Left cardiac atrium (tissue), 4 donors: ENCODE data around the gene P4HA2. TPM values are rescaled to one million over a fixed set of nuclear protein-coding genes. Genes with fewer than 3 reads are reported as not detected.
A peak's percentile ranks its signal among the peaks of the same experiment; 100 is the strongest.

Experiments
- ATAC-seq, 2 donors: fragments of 200-7000 bp; cut with Tn5 transposase; one replicate each; pipeline ENCODE4 v1.9.1; 2020; ENCODE audit warnings: mild to moderate bottlenecking in 2 of 2, moderate library complexity in 2 of 2
- DNase-seq: peaks from one replicate; pipeline ENCODE4 v3.0.0-alpha.2; 2020
- intact Hi-C, 2 donors: fragments of 100-400 bp; cut with DNase I; formaldehyde crosslinking; loops; one replicate each; pipeline versions ENCODE4 v1.14.1 to v1.15.1; 2022 to 2023
- long read RNA-seq: library from polyadenylated mRNA; unstranded; transcript quantifications from one replicate; pipeline ENCODE4 v2.0.0, GENCODE V29; 2021
- total RNA-seq, 2 donors: library from RNA; stranded (reverse); fragmentation: NEBNext Ultra II Directional; extraction: Animal tissue kit (Norgen Biotek cat#: 25700); gene quantifications; one replicate each; pipeline ENCODE4 v1.2.1, GENCODE V29; 2021
- donor health status: DM: no; HTN: yes; CAD: no.
- donor health status: DM: no; HTN: yes; CAD: no; lungs with severe emphysema.
- donor health status: DM: yes; HTN: yes; CAD: no.
- donor health status: Dilated cardiomyopathy.

Gene P4HA2
- 10 to 100 TPM; 60.2 to 78.4 TPM for total RNA-seq
- long read RNA-seq, transcript P4HA2-202 (15 exons, 2,313 nt) = major isoform, 130 of 268 reads
- long read RNA-seq, transcript P4HA2-201 (16 exons, 2,230 nt) = minor isoform, 10 of 268 reads
- long read RNA-seq, partial matches to known transcripts = 19 of 268 reads
- long read RNA-seq, other reads (novel, unspliced or antisense) = 103 of 268 reads

GRCh38 chr5:132227485-132228240 lies at the start of gene P4HA2:
P4HA2 (minus strand) TSS chr5:132227853; CDS start chr5:132218626, 9,227 bp downstream.
- intact Hi-C loops = loop anchor here in 1 of 2 donors (5.0 kb wide), 2 partner anchors 35 kb away; no protein-coding TSS in a partner anchor
- DNase-seq (peak; percentile 86), ATAC-seq (peak; percentile 85 to 86)

GRCh38 chr5:132277256-132277655 lies 49.6 kb upstream of the P4HA2 start:
- ATAC-seq = no peak
- no peak for DNase-seq
- intact Hi-C loops = no loop called here

DNA sequence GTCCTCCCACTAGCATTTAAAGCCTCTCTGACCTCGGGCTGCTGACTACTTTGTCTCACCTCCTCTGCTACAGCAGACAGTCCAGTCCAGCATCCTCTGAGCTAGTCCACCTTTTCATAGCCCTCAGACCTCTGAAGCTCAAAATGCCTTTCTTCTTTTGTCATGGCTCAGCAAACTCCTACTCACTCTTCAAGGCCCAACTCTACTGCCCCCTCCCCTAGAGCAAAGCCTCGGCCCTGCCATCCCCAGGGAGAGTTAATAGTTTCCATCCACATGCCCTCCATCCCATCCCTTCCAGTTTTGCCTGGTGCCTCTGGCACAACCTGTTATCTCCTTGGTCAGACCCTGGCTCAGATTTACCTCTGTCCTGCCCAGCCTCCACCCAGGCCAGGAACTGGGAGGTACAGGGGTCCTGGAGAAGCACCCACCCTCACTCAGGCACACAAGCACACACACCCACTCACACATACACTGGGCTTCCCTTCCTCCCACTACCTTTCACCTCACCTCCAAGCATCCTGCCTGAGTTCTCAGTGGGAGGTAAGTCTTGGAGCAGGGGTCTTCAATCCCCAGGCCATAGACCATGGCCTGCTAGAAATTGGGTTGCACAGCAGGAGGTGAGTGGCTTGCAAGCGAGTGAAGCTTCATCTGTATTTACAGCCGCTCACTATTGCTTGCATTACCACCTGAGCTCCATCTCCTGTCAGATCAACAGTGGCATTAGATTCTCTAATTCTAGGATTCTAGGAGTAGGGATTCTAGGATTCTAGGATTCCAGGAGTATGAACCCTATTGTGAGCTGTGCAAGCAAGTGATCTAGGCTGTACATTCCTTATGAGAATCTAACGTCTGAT lies 47.9 kb upstream of the P4HA2 start:
- intact Hi-C loops = no loop called here
- DNase-seq (no peak), ATAC-seq (no peak)

DNA sequence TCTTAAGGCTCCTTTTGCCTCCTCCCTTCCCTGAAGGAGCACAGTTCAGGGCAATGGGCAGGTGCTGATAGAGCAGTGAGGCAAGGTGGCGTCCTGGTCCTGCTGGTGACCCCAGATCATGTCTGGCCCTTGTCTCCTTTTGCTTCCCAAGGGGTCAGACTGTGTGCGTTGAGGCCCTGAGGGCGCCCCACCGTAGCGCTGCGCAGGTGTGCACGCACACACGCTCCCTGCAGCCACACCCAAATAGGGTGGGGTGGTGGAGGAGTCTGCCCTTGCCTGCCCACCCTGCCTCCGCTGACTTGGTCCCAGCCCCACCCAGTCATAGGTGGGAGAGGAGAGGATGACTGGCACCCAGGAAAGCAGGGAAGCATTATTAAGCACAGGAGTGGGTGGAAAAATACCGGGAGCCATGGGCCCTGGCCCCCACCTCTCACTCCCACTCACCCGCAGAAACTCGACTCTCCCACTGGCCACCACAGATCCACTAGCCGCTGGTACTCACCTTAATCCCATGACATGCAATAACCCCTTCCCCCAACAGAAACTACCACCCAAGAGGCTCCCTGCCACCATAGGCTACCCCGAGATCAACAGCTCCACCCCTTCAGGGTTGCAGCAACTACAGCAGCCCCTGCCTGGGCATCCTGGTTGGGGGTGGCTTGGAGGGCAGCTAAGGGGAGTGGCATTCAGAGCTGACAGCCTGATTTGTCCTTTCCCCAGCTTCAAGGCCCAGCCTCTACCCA lies 46.6 kb upstream of the P4HA2 start:
- intact Hi-C loops = no loop called here
- DNase-seq (no peak), ATAC-seq (peak in 1 of 2 donors; percentile 7)

- ATAC-seq (no peak), DNase-seq (no peak)
- intact Hi-C loops = no loop called here
Measured at GRCh38 chr5:132273631-132274030, 46.0 kb upstream of the P4HA2 start.

DNA sequence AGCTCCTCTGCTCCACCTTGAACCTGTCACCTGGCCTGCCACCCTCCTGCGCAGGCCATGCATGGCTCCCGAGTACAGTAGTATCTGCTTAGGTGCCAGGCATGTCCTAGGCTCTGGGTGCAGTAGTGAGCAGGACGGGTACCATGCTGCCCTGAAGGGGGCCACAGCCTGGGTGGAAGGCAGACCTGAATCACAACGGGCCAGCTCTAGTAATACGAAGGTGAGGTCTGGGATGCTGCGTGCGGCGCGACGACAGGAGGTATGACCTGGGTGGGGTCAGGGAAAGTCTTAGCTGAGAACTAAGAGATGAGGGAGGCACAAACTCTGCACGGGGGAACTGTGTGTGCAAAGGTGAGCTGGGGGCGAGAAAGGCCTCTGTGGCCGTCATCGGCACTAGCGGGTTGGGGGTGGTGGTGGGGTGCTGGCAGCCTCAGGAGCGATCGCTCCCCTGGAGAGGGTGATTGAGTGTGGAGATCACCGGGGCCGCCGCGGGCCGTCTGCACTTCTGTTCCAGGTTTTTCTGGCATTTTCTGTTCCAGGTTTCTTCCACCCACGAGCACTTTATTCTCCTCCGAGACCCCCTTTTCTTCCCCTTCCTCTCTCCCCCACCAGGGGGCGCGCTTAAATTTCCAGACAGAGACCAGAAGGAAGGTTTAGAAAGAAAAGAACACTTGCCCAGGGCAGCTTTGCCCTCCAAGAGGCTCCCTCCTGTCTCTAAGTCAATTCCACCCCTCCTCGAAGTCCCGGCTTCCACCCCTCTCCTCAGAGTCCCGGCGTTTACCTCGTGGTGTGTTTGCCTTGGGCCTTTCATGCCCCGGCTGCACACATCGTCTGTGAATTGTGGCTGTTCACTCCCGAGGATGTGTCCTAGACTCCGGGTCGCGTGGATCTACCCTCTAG lies 44.9 kb upstream of the P4HA2 start:
- intact Hi-C loops = no loop called here
- peak; percentile 8 to 27 for ATAC-seq
- DNase-seq = peak; percentile 65

GRCh38 chr5:132271251-132272246 lies 43.9 kb upstream of the P4HA2 start:
- ATAC-seq (no peak), DNase-seq (no peak)
- intact Hi-C loops = no loop called here

DNA sequence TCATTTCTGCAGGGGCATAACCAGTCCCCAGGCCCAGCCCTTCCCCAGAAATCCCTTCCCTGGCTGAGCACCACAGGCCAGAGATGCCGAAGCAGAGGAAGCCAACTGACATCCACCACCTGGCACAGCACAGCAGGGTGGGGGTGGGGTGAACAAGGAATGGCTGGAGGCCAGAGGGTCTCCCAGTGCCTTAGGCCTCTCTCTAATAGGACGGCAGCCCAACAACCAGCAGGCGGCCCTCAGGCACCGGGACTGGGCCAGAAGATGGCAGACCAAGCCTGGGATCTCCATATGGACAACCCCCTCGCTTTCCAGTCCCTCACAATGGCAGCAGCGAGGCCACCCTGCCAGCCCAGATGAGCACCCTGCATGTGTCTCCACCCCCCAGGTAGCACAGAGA lies 43.1 kb upstream of the P4HA2 start:
- ATAC-seq = no peak

DNA sequence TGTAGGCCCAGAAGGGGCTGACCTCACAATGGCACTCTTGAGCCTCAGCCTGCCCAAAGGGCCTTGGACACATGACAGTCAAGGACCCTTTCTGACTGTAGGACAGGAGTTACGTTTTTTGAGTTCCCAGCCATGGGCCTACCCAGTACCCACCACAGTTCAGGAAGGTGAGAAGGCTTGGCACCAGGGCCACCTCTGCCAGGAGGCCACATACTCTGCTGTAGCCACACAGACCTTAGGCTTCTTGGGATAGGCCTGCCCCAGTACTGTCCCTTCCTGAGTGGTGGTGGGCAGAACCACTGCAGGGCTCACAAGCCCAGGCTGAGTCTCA lies 42.6 kb upstream of the P4HA2 start:
- ATAC-seq (no peak), DNase-seq (no peak)
- intact Hi-C loops = no loop called here

More for the DNA sequence above, 43.1 kb upstream of the P4HA2 start:
- intact Hi-C loops = no loop called here
- DNase-seq = no peak

- no peak for DNase-seq
- intact Hi-C loops = no loop called here
- ATAC-seq = no peak
Measured at GRCh38 chr5:132269635-132270334, 42.1 kb upstream of the P4HA2 start.

DNA sequence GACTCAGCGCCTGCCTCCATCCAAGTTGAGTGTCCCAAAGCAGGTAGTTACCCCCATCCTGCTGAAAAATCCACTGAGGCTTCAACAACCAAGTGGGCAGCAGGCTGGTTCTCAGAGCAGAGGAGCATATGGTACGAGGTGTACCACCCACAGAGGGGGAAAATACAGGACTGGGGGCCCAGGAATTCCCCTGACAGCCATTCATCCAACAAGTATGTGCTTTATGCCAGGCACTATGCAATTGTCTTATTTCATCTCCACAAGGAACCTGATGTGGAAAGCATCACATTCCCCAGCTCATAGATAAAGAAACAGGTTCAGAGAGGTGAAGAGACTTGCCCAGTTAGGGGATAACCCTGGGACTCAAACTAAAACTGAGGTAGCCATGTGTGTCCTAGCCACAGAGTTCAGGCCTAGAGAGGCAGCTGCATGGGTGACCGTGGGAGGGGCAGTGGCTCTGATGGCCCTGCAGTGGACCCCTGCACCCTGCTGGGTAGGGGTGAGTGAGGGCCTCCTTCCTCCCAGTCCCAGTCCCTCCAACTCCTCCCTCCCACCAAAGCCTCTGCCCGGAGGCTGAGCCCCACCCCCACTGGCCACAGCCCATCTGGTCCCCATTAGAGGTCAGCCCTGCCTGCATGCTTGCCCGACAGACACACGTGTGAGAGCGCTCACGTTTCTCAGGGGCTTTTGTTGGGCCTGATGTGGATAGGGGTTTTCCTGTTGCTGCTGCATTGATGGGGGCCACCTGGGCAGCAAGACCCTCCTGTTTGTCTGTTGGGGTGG lies 41.3 kb upstream of the P4HA2 start:
- no peak for DNase-seq
- intact Hi-C loops = no loop called here

DNA sequence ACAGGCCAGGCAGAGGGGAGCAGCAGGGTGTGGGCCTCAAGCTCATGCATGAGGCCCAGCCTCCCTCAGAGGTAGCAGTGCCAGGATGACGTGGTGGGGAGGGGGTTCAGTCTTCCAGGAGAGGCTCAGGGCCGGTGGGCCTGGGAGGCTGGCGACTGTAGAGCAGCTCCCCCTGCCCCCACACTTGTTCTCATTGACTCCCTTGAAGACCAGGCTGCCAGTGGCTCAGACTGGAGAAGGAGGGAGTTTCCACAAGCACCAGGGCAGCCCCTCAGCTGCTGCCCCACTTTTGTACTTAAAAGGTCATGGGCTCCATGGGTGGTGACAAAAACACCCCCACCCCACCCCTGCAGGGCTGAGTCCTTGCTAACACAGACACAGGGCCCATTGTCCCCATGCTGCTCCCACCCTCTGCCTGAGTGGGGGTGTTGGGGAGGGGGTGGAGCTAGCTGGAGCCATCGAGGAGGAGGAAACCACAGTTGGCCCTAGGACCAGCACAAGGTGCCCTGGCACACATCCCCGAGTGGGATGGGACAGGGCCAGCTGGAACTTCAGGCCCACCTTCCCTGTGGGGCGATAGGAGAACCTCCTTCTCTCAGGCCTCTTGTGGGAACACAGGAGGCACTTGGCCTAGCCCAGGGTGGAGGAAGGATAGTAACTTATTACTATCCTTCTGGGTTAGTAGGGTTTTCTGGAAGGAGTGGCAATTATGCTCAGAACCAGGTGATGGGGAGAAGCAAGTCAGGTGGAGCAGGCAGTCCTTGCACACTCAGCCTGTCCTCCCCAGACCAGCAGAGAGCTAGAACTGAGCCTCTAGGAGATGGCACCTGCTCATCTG lies 40.5 kb upstream of the P4HA2 start:
- DNase-seq (no peak), ATAC-seq (no peak)
- intact Hi-C loops = no loop called here

More for the DNA sequence above, 41.3 kb upstream of the P4HA2 start:
- no peak for ATAC-seq

GRCh38 chr5:132267166-132267739 lies 39.6 kb upstream of the P4HA2 start:
- ATAC-seq (no peak), DNase-seq (no peak)
- intact Hi-C loops = no loop called here

DNA sequence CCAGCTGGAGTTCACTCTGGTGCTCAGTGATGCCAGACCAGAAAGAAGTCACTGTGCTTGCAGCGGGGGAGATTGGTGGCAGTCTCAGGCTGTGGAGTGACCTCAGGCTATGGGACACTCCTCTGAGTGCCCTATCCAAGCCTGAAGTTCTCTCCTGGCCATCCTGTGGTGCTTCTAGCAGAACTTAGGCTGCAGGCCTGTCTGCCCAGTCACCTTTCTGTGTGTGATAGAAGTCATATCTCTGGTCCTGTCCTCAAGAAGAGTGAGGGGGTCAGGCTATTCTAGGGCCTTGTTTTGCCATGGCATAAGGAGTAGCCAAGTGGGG lies 39.1 kb upstream of the P4HA2 start:
- ATAC-seq (no peak), DNase-seq (no peak)
- intact Hi-C loops = no loop called here
